Bone marrow (tissue), 2 donors: ENCODE measurements around the gene MRPL21.
A peak's percentile ranks its signal among the peaks of the same experiment; 100 is the strongest.

ENCODE experiments used
- DNase-seq, 2 donors: peaks; one replicate each; lab custom pipeline; 2025; lab: John Stamatoyannopoulos, UW

MRPL21 gene

GRCh38 chr11:68903288-68904247 is at the start of gene MRPL21, which contains the start of gene IGHMBP2:
Gene MRPL21, minus strand, starts transcription at chr11:68903832. Its CDS starts 22 bp downstream, at chr11:68903810.
Gene IGHMBP2, plus strand, starts transcription at chr11:68903891. Its CDS starts 62 bp downstream, at chr11:68903953.
- peak; percentile 58 to 72 for DNase-seq

- no peak for DNase-seq
These were observed 47.1 kb upstream of the MRPL21 start for GRCh38 chr11:68950762-68951161.

GRCh38 chr11:68950270-68950669 is 46.6 kb upstream of the MRPL21 start:
- peak in 1 of 2 donors; percentile 4 for DNase-seq

DNA sequence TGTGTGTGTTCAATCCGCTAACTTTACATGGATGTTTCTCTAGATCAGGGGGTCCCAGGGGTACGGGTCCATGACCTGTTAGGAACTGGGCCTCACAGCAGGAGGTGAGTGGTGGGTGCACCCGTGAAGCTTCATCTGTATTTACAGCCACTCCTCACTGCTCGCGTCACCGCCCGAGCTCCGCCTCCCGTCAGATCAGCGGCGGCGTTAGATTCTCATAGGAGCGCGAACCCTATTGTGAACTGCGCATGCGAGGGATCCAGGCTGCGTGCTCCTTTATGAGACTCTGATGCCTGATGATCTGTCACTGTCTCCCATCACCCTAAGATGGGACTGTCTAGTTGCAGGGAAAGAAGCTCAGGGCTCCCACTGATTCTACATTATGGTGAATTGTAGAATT is 45.3 kb upstream of the MRPL21 start:
- DNase-seq: no peak

GRCh38 chr11:68948496-68948895 is 44.9 kb upstream of the MRPL21 start:
- DNase-seq: no peak

DNA sequence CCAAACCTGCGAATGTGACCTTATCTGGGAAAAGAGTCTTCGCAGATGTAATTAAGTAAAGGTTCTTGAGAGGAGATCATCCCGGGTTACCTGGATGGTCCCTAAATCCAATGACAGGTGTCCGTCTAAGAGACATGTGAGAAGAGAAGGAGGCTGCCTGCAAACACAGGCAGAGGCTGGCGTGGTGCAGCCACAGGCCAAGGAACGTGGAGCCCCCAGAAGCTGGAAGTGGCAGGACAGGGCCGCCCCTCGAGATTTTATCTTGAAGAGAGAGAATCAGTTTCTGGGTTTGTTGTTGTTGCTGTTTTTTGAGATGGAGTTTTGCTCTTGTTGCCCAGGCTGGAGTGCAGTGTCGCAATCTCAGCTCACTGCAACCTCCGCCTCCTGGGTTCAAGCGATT is 43.5 kb upstream of the MRPL21 start:
- no peak for DNase-seq

DNA sequence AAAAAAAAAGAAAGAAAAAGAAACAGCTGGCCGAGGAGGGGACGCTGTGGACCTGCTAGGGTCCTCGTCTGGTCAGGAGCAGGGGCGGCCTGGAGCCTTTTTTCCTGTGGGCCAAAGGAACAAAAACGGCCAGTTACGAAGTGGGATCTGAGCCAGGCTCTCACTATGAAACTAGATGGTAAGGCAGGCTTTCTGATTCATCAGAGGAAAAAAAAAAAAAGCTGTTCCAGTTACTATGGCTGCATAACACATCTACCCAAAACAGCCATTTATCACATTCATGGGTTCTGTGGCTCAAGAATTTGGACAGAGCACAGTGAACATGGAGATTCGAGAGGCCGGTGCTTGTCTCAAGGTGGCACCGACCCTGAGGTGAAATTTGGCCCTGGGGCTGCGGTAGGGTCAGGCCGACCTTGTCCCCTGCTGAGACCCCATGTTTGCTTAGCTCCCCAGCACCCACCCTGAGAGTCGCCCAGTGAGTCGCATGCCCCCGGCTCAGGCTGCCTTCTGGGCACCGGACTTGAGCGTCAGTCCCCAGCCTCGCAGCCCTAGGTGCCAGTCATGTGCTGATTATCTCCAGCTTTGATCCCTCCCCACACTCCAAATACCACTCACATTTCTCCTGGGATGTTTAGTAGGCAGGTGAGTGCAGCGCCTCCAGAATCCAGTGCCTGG is 42.9 kb upstream of the MRPL21 start:
- no peak for DNase-seq

- no peak for DNase-seq
These were observed 39.2 kb upstream of the MRPL21 start for GRCh38 chr11:68942751-68943271.

GRCh38 chr11:68942095-68942620 is 38.5 kb upstream of the MRPL21 start:
- no peak for DNase-seq

GRCh38 chr11:68941324-68942094 is 37.9 kb upstream of the MRPL21 start:
- DNase-seq: no peak

GRCh38 chr11:68940651-68941323 is 37.2 kb upstream of the MRPL21 start:
- DNase-seq: no peak

- no peak for DNase-seq
These were observed 36.2 kb upstream of the MRPL21 start for GRCh38 chr11:68939583-68940555.

GRCh38 chr11:68938816-68939582 is 35.4 kb upstream of the MRPL21 start:
- DNase-seq: no peak

- DNase-seq: no peak
These were observed 34.5 kb upstream of the MRPL21 start for GRCh38 chr11:68938088-68938487.

DNA sequence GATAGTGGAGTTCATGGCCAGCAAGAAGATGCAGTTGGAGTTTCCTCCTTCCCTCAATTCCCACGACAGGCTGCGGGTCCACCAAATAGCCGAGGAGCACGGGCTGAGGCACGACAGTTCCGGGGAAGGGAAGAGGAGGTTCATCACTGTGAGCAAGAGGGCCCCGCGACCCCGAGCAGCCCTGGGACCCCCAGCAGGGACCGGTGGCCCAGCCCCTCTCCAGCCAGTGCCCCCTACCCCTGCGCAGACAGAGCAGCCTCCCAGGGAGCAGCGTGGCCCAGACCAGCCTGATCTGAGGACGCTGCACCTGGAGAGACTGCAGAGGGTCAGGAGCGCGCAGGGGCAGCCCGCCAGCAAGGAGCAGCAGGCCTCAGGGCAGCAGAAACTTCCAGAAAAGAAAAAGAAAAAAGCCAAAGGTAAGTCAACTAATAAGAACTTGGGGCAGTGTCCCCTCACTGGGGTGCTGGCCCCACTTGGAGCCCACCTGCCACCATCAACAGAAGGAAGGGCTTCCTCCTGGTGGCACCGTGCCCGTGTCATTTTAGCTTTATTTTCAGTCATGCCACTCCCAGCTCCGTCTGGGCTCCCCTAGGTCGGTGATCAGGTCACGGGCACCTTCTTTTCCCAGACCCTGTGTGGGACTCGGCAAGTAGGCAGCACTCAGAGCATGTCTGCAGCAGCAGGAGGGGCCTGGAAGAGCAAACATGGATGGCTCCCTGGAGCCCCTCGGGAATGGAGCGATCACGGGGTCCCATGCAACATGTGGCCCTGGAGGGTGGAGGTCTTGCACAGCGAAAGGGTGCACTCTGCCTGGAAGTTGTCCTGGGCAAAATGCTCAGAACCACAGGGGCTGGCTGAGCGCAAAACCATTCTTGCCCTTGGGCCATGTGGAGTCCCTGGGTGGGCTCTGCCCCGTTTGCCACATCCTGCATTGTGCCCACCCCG is 33.3 kb upstream of the MRPL21 start:
- DNase-seq: no peak

DNA sequence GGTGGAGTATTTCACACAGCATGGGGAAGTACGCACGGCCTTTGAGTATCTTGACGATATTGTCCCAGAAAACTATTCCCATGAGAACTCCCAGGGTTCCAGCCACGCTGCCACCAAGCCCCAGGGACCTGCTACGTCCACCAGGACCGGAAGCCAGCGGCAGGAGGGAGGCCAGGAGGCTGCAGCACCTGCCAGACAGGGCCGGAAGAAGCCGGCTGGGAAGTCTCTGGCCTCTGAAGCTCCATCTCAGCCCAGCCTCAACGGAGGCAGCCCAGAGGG is 32.7 kb upstream of the MRPL21 start:
- DNase-seq: no peak

GRCh38 chr11:68935516-68936357 is 32.1 kb upstream of the MRPL21 start:
- no peak for DNase-seq
